HepG2 (cell line): Measurements from ENCODE around the gene BAIAP2L1. TPM values are rescaled to one million over a fixed set of nuclear protein-coding genes. Genes with fewer than 3 reads are reported as not detected.

Source experiments
- ATAC-seq: fragments of 200-7000 bp; cut with Tn5 transposase; 3 replicates; pipeline ENCODE4 v1.9.1; 2020; ENCODE audit warnings: mild to moderate bottlenecking, moderate library complexity
- BruUV-seq: library from RNA; stranded (reverse); fragments of 400-500 nt; replicated peaks from 2 replicates; lab custom pipeline; 2021; lab: Mats Ljungman, UMichigan
- CTCF ChIA-PET: fragments of 300-600 bp; formaldehyde crosslinking; extraction: SDS; loops from one replicate; lab custom pipeline; 2021; ENCODE audit warnings: low total read pairs, inconsistent platforms, low intra/inter-chr PET ratio; lab: Yijun Ruan, JAX
- POLR2A ChIA-PET: fragments of 350-600 bp; sonication (Branson Sonifier 250); formaldehyde crosslinking; loops from one replicate; lab custom pipeline; 2020; ENCODE audit warnings: antibody characterized with exemption, inconsistent platforms; lab: Yijun Ruan, JAX
- DNase-seq: peaks from one replicate; pipeline ENCODE4 v3.0.0-alpha.2; 2015; ENCODE audit warnings: low spot score
- FAIRE-seq: peaks from 3 replicates; lab custom pipeline; 2011; peaks lifted over from hg19 to GRCh38; lab: Jason Lieb, UNC
- H2AFZ ChIP-seq: one replicate; pipeline ENCODE4 v1.6.1; 2011; ENCODE audit warnings: low read length, inconsistent platforms
- H3K27ac ChIP-seq: fragments of 300-600 bp; 3 replicates; pipeline ENCODE4 v1.8.0; 2011; ENCODE audit warnings: mixed run types, mild to moderate bottlenecking, mixed read lengths, low read length, inconsistent platforms; ENCODE audit not compliant: insufficient read depth; ENCODE audit errors: extremely low read length
- H3K27me3 ChIP-seq, 2 experiments: fragments of 200-600 bp in 1 of 2; 2 replicates in 1 of 2; 3 replicates in 1 of 2; pipeline versions ENCODE4 v1.6.0 to v1.8.0; 2011; ENCODE audit warnings: low read length in 2 of 2, mild to moderate bottlenecking in 2 of 2, moderate library complexity in 2 of 2, inconsistent platforms in 1 of 2; ENCODE audit not compliant: insufficient read depth in 2 of 2, control insufficient read depth in 1 of 2
- H3K36me3 ChIP-seq, 2 experiments: fragments of 200-600 bp in 1 of 2; replicated peaks in 1 of 2; 2 replicates in 1 of 2; 3 replicates in 1 of 2; pipeline versions ENCODE4 v1.5.1 to v1.8.0; 2011; ENCODE audit warnings: low read length in 2 of 2, inconsistent platforms in 1 of 2; ENCODE audit not compliant: insufficient read depth in 2 of 2, control insufficient read depth in 1 of 2
- H3K4me1 ChIP-seq: 2 replicates; pipeline ENCODE4 v1.5.1; 2012; ENCODE audit warnings: low read length, inconsistent platforms; ENCODE audit not compliant: insufficient read depth
- H3K4me2 ChIP-seq: 2 replicates; pipeline ENCODE4 v1.6.0; 2011; ENCODE audit warnings: low read depth, low read length, inconsistent platforms
- H3K4me3 ChIP-seq, 3 experiments: fragments of 200-600 bp in 1 of 3; sonication (generic), shearing (Covaris generic) in 1 of 3; replicated peaks in 1 of 3; 2 replicates each; pipeline ENCODE4 v1.5.1; 2011 to 2016; ENCODE audit warnings: low read length in 3 of 3, inconsistent platforms in 2 of 3, low read depth in 2 of 3, mild to moderate bottlenecking in 2 of 3, control low read depth in 1 of 3, mixed read lengths in 1 of 3; ENCODE audit not compliant: insufficient read depth in 1 of 3
- H3K79me2 ChIP-seq: one replicate; pipeline ENCODE4 v1.6.1; 2011; ENCODE audit warnings: low read length, inconsistent platforms; ENCODE audit not compliant: insufficient read depth
- H3K9ac ChIP-seq: 2 replicates; pipeline ENCODE4 v1.6.0; 2011; ENCODE audit warnings: mild to moderate bottlenecking, low read depth, low read length, inconsistent platforms; ENCODE audit not compliant: insufficient read depth
- H3K9me3 ChIP-seq: 2 replicates; pipeline ENCODE4 v1.5.1; 2012; ENCODE audit warnings: mild to moderate bottlenecking, low read length
- H4K20me1 ChIP-seq: 2 replicates; pipeline ENCODE4 v1.6.0; 2011; ENCODE audit warnings: inconsistent platforms, mild to moderate bottlenecking, low read length, moderate library complexity; ENCODE audit not compliant: insufficient read depth
- CERS6 ChIP-seq: sonication (generic); formaldehyde crosslinking; IDR thresholded peaks from 2 replicates; pipeline ENCODE4 v1.5.0; 2020; ENCODE audit warnings: missing genetic modification reagents
- GABPA ChIP-seq, 2 experiments: IDR thresholded peaks; 2 replicates each; pipeline ENCODE4 v1.6.1; 2011 to 2016; ENCODE audit warnings: low read depth in 2 of 2, low read length in 1 of 2, missing biosample characterization in 1 of 2, missing genetic modification characterization in 1 of 2
- GPN1 ChIP-seq: sonication (generic); formaldehyde crosslinking; IDR thresholded peaks from 2 replicates; pipeline ENCODE4 v1.5.1; 2020; ENCODE audit warnings: missing genetic modification reagents, borderline replicate concordance
- MAFG ChIP-seq: sonication (generic); formaldehyde crosslinking; IDR thresholded peaks from 2 replicates; pipeline ENCODE4 v1.5.1; 2020; ENCODE audit warnings: mild to moderate bottlenecking, missing genetic modification reagents
- PAF1 ChIP-seq: IDR thresholded peaks from 2 replicates; pipeline ENCODE4 v1.6.1; 2016; ENCODE audit warnings: missing genetic modification reagents, missing compliant biosample characterization
- POLR2AphosphoS5 ChIP-seq: IDR thresholded peaks from 2 replicates; pipeline ENCODE4 v1.6.1; 2012; ENCODE audit warnings: low read depth, low read length
- RAD51 ChIP-seq: fragments of 450-650 bp; IDR thresholded peaks from 2 replicates; pipeline ENCODE4 v1.6.1; 2016; ENCODE audit warnings: borderline replicate concordance
- RARA ChIP-seq: IDR thresholded peaks from 2 replicates; pipeline ENCODE4 v1.6.1; 2016; ENCODE audit warnings: missing genetic modification reagents, missing compliant biosample characterization
- RBM39 ChIP-seq: fragments of 200-400 bp; formaldehyde crosslinking; IDR thresholded peaks from one replicate; pipeline ENCODE4 v1.6.1; 2018; ENCODE audit warnings: antibody characterized with exemption, mild to moderate bottlenecking, low read depth, low read length; ENCODE audit not compliant: poor library complexity, severe bottlenecking
- RFXAP ChIP-seq: sonication (generic); formaldehyde crosslinking; IDR thresholded peaks from 2 replicates; pipeline ENCODE4 v1.4.0; 2020; ENCODE audit warnings: missing genetic modification reagents, borderline replicate concordance
- RXRA ChIP-seq: sonication (generic); formaldehyde crosslinking; IDR thresholded peaks from 2 replicates; pipeline ENCODE4 v1.5.1; 2020; ENCODE audit warnings: missing genetic modification reagents
- ZNF234 ChIP-seq: sonication (generic); formaldehyde crosslinking; conservative IDR thresholded peaks from 2 replicates; pipeline ENCODE4 v1.5.1; 2020; ENCODE audit warnings: mild to moderate bottlenecking, missing genetic modification reagents
- ZNF574 ChIP-seq: sonication (generic); formaldehyde crosslinking; IDR thresholded peaks from 2 replicates; pipeline ENCODE4 v1.4.0; 2020; ENCODE audit warnings: missing genetic modification reagents
- ZSCAN29 ChIP-seq: sonication (generic); formaldehyde crosslinking; conservative IDR thresholded peaks from 2 replicates; pipeline ENCODE4 v1.4.0; 2020; ENCODE audit warnings: mild to moderate bottlenecking, missing genetic modification reagents
- WGBS: methylation state at CpG from one replicate; pipeline ENCODE4 v1.1.6; 2017; ENCODE audit warnings: low lambda C conversion rate; 5-methylcytosine and 5-hydroxymethylcytosine counted together
- in situ Hi-C: cut with HindIII; loops from 2 replicates; pipeline ENCODE4 v1.10.0; 2017; ENCODE audit warnings: low pct_unique_long_range_greater_than_20kb; ENCODE audit not compliant: extremely low pct_ligation_motif_present
- intact Hi-C: fragments of 100-400 bp; cut with micrococcal nuclease; formaldehyde crosslinking; loops from one replicate; pipeline ENCODE4 v1.10.0; 2022; ENCODE audit not compliant: unreplicated experiment
- polyA plus RNA-seq, 8 experiments: library from polyadenylated mRNA; depleted of rRNA in 3 of 8; stranded (reverse) in 7 of 8; unstranded in 1 of 8; fragments of >200 nt; fragmentation: Illumina TruSeq in 4 of 8; extraction: Trizol in 4 of 8; gene quantifications; 2 replicates each; pipeline versions ENCODE4 v1.2.1 to v1.2.3, GENCODE V29; 2011 to 2016; ENCODE audit warnings: low read depth in 4 of 8, missing spikeins in 1 of 8, mixed read lengths in 1 of 8; ENCODE audit not compliant: insufficient read depth in 1 of 8
- total RNA-seq, 5 experiments: library from RNA; depleted of rRNA; stranded (reverse); fragments of >200 nt; fragmentation: Illumina TruSeq; extraction: Trizol; gene quantifications; 2 replicates each; pipeline ENCODE4 v1.2.3, GENCODE V29; 2016; ENCODE audit warnings: low read depth in 1 of 5

Gene BAIAP2L1
- total and polyA plus RNA-seq, 2 of the 13 experiments (the other 11 are each of a cell fraction or from before 2014, with no cell fraction given), result 13.0 to 21.5 TPM

GRCh38 chr7:98250789-98251188 lies 150.1 kb downstream of the BAIAP2L1 start (continued):
- TF ChIP-seq RARA (CRISPR knock-in tag) (0 out of 2 replicates have a peak, but pooled peaks have one; percentile 16), RFXAP (CRISPR knock-in tag) (no peak), ZNF574 (CRISPR knock-in tag) (peak; percentile 36; the same call in 1 of the 2 replicates), MAFG (no peak), RXRA (CRISPR knock-in tag) (no peak), ZNF234 (CRISPR knock-in tag) (no peak)

GRCh38 chr7:98249106-98249505 lies 151.8 kb downstream of the BAIAP2L1 start:
- WGBS, result 92% methylated on average over 6 of the region's 6 CpGs
- intact Hi-C loops, result no loop called here
- no peaks in the 10 kb centered on the region for H3K36me3 ChIP-seq
- H3K9me3 ChIP-seq, result no peaks in the 10 kb centered on the region
- ATAC-seq (no peak), FAIRE-seq (no peak)
- no peaks in the 10 kb centered on the region; a peak in 1 of 5 replicates for H3K27me3 ChIP-seq
- H3K27ac ChIP-seq, result no peak overlapping the region
- no peak overlapping the region for H3K4me3 ChIP-seq
- BruUV-seq, result no TSS peak
- H4K20me1 ChIP-seq, result no peaks in the 10 kb centered on the region
- no peak overlapping the region for H2AFZ ChIP-seq
- in situ Hi-C loops, result no loop called here
- TF ChIP-seq CERS6 (CRISPR knock-in tag) (no peak), GPN1 (CRISPR knock-in tag) (no peak), PAF1 (CRISPR knock-in tag) (no peak), GABPA (IDR thresholded peaks at IDR 0.05; ENCODE audit: low read depth, low read length) (no peak), GABPA (CRISPR knock-in tag; IDR thresholded peaks at IDR 0.05; ENCODE audit: low read depth) (peak; percentile 65), POLR2AphosphoS5 (no peak), RAD51 (no peak), ZSCAN29 (CRISPR knock-in tag) (no peak), RBM39 (no peak)
- TF ChIP-seq, all 625 proteins: peak for 1
- Histone ChIP-seq H3K4me2 (no peak overlapping the region), H3K79me2 (peaks cover 15% of the 10 kb centered on the region), H3K4me1 (peaks cover 19% of the 10 kb centered on the region), H3K9ac (no peak overlapping the region)
- DNase-seq, result no peak
- POLR2A ChIA-PET, result no interaction called here
- CTCF ChIA-PET, result no interaction called here
